GM12891 (cell line): Measurements from ENCODE around the gene HSPA5.
"Not testable (repeated sequence)": the region's sequence is repeated elsewhere in the genome, so short reads cannot be mapped to it uniquely, and the experiment has no call there.

Source experiments
- DNase-seq: peaks from one replicate; pipeline ENCODE4 v3.0.0; 2011; ENCODE audit warnings: low spot score; ENCODE audit not compliant: insufficient read length
- FAIRE-seq: peaks from 2 replicates; lab custom pipeline; 2011; peaks lifted over from hg19 to GRCh38; lab: Jason Lieb, UNC
- PAX5 ChIP-seq: IDR thresholded peaks from 2 replicates; pipeline ENCODE4 v1.6.1; 2011; ENCODE audit warnings: low read length, moderate library complexity, mild to moderate bottlenecking; ENCODE audit not compliant: insufficient read depth, severe bottlenecking
- POLR2A ChIP-seq: IDR thresholded peaks from 2 replicates; pipeline ENCODE4 v1.6.1; 2011; ENCODE audit warnings: low read depth, low read length, control low read depth
- POLR2AphosphoS5 ChIP-seq: IDR thresholded peaks from 2 replicates; pipeline ENCODE4 v1.6.1; 2011; ENCODE audit warnings: low read depth, low read length, control low read depth
- POU2F2 ChIP-seq: IDR thresholded peaks from 2 replicates; pipeline ENCODE4 v1.6.1; 2011; ENCODE audit warnings: low read depth, mild to moderate bottlenecking, control low read depth, low read length, moderate library complexity
- SPI1 ChIP-seq: IDR thresholded peaks from 2 replicates; pipeline ENCODE4 v1.6.1; 2011; ENCODE audit warnings: low read depth, low read length, control low read depth
- TAF1 ChIP-seq: IDR thresholded peaks from 2 replicates; pipeline ENCODE4 v1.6.1; 2011; ENCODE audit warnings: low read depth, low read length, control low read depth

The HSPA5 gene

GRCh38 chr9:125227761-125228160 is 13.4 kb downstream of the HSPA5 start:
- TF ChIP-seq POU2F2: no peak
- no peak for TF ChIP-seq POLR2AphosphoS5
- TF ChIP-seq TAF1: no peak
- no peak for TF ChIP-seq PAX5
- no peak for TF ChIP-seq SPI1
- no peak for TF ChIP-seq POLR2A
- FAIRE-seq (no peak), DNase-seq (no peak)

GRCh38 chr9:125224858-125225257 is 16.3 kb downstream of the HSPA5 start:
- not testable (repeated sequence) for FAIRE-seq, DNase-seq

GRCh38 chr9:125218621-125219020 is 22.5 kb downstream of the HSPA5 start:
- no peak for FAIRE-seq
- no peak for TF ChIP-seq POLR2A
- no peak for TF ChIP-seq POLR2AphosphoS5
- TF ChIP-seq POU2F2: no peak
- no peak for TF ChIP-seq TAF1
- TF ChIP-seq SPI1: no peak
- no peak for TF ChIP-seq PAX5
- DNase-seq: no peak

GRCh38 chr9:125214186-125214585 is 27.0 kb downstream of the HSPA5 start:
- TF ChIP-seq PAX5 (no peak), SPI1 (no peak), TAF1 (no peak), POLR2A (no peak), POU2F2 (no peak), POLR2AphosphoS5 (no peak)
- DNase-seq (no peak), FAIRE-seq (no peak)

GRCh38 chr9:125204477-125204876 is 36.7 kb downstream of the HSPA5 start:
- DNase-seq: no peak
- no peak for TF ChIP-seq TAF1
- TF ChIP-seq POLR2AphosphoS5: no peak
- TF ChIP-seq SPI1: no peak
- no peak for TF ChIP-seq PAX5
- no peak for TF ChIP-seq POU2F2
- TF ChIP-seq POLR2A: no peak
- no peak for FAIRE-seq

- FAIRE-seq: no peak
- TF ChIP-seq TAF1 (no peak), POLR2AphosphoS5 (no peak), POLR2A (no peak), SPI1 (no peak), PAX5 (no peak), POU2F2 (no peak)
- no peak for DNase-seq
Measured at GRCh38 chr9:125202846-125203618, 38.1 kb downstream of the HSPA5 start.

GRCh38 chr9:125200216-125201047 is 40.7 kb downstream of the HSPA5 start, which contains the start of gene RABEPK:
TSS of gene RABEPK (plus strand) at chr9:125200542. CDS start at chr9:125203014, 2,472 bp downstream.
- TF ChIP-seq PAX5 (no peak), POLR2AphosphoS5 (peak; percentile 87), SPI1 (peak; percentile 38; the same call in 1 of the 2 replicates), TAF1 (peak; percentile 72), POU2F2 (peak; percentile 58), POLR2A (peak; percentile 84)
- FAIRE-seq (peak; percentile 41), DNase-seq (peak; percentile 91)

GRCh38 chr9:125195591-125195990 is 45.6 kb downstream of the HSPA5 start:
- not testable (repeated sequence) for FAIRE-seq, DNase-seq

GRCh38 chr9:125194466-125194865 is 46.7 kb downstream of the HSPA5 start:
- FAIRE-seq, DNase-seq: not testable (repeated sequence)

- peak; percentile 16 for FAIRE-seq
Measured at GRCh38 chr9:125190361-125190801, 50.8 kb downstream of the HSPA5 start.

More at GRCh38 chr9:125190361-125190801, 50.8 kb downstream of the HSPA5 start:
- TF ChIP-seq TAF1 (no peak), POU2F2 (no peak), PAX5 (no peak)
- DNase-seq: no peak
